Epidermal melanocyte (primary cell): ENCODE results near the gene UNCX.

Source experiments
- DNase-seq: peaks from one replicate; pipeline ENCODE4 v3.0.0; 2011; ENCODE audit warnings: low spot score; ENCODE audit not compliant: insufficient read length

UNCX gene

DNA sequence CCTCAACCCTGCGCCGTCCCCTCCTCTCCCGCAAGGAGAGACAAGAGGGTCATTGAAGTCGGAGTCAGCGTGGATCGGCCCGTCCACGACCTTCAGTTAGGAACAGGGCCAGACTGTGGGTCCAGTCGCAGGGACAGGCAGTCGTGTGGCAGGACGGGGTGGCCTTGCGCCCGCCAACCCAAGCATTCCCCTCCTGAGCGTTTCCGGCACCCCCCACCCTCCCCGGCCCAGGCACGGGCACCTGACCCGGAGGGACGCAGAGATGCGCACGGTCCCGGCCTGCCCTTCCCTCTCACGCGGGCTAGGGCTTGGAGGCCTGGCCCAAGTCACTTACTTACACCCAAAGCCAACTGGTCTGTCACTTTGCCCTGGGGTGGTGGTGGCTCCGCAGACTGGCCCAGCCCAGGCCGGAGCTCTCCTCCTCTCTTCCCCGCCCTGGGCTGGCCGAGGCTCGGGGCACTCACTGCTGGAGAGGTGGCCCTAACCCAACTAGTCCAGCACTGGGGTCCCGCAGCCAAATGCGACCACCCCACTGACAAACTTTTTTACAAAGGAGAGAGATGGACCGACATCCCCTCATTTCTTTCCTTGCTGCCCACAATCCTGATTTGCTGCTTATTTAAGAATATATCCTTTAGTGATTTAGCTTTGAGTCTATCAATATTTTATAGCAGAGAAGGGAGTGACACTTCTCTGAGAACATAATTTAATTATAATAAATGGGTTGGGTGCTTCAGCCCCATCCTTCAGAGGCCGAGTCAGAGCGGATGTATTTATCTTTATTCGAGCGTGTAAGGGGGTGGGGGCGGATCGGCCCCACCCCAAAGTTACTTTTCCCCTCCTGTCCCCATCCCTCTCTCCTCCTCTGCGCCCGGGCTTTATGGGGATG is 1.2 kb upstream of the UNCX start:
- no peak for DNase-seq

DNA sequence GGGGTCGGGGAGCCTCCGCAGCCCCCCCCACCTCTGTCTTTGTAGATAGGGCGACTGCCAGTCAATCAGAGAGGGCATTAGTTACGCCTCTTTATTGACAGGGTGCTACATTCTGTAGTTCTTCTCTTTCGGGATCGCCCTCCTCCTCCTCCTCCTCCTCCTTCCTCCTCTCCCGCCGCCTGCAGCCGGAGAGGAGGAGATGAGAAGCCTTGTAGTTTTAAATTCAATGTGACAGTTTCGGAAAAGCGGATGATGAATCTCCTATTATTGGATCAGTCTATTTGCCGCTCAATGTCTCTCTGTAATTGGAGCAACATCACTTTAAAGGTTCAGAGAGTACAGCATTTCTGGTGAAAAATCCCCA is 587 bp upstream of the UNCX start:
- DNase-seq = no peak

DNA sequence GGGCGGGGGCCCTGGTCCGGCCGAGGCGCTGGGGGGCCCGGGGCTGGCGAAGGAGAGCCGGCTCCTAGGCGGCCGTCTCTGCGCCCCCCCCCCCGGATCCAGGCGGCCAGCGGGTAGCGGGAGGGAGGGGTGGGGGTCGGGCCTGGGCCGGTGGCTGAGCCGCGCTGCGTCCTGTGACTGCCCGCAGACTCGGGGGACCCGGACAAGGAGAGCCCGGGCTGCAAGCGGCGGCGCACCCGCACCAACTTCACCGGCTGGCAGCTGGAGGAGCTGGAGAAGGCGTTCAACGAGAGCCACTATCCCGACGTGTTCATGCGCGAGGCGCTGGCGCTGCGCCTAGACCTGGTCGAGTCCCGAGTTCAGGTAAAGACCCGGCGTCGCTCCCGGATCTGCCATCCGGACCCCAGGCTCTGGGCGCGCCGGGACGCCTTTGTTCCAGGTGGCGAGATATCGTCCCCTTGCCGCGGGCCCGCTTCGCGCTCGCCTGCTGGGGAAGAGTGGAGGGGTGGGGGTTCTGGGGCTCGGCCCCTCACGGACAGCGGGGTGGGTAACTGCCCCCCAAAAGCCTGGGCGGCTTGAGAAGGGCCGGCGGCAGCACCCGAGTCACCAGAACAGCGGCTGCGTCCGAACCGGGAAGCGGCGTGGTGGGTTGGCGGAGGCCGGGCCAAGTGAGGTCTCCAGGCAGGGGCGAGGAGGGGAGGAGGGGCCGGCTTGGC is 819 bp downstream of the UNCX start:
- no peak for DNase-seq

DNA sequence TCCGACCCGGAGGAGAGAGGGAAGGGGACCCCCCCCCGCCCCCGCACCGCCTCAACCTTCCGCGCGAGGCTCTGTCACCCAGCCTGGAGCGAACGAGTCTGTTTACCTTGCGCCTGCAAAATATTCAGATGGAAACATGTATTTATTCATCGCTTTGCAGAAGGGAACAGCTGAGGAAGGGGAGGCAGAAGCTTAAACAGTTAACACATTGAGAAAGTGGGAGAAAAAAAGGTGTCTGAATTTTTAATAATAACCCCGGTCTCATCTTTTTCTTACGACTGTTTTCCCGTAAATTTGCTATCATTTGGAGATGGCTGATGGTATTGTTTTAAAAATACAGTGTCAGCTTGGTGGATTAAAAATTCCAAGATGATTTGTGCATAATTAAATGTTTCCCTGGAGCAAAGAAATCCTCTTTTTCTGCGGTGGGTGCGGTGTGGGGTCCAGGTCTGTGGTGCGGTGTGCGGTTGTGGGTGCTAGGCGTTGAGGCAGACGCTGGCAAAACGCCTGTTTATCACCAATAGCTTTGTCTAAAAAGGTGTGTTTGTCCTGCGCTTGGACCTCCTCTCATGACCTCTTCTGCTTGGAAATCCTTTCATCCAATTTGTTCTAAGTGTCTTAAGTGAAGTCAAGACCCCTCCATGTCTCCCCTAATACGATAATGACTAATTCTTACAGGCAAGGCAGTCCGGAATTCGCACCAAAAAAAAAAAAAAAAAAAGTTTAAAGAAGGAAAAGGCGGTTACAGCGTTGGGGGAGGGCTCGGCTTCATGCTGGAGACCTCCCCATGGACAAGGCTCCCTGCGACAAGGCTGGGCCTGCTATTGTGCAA is 1.6 kb downstream of the UNCX start:
- no peak for DNase-seq

DNA sequence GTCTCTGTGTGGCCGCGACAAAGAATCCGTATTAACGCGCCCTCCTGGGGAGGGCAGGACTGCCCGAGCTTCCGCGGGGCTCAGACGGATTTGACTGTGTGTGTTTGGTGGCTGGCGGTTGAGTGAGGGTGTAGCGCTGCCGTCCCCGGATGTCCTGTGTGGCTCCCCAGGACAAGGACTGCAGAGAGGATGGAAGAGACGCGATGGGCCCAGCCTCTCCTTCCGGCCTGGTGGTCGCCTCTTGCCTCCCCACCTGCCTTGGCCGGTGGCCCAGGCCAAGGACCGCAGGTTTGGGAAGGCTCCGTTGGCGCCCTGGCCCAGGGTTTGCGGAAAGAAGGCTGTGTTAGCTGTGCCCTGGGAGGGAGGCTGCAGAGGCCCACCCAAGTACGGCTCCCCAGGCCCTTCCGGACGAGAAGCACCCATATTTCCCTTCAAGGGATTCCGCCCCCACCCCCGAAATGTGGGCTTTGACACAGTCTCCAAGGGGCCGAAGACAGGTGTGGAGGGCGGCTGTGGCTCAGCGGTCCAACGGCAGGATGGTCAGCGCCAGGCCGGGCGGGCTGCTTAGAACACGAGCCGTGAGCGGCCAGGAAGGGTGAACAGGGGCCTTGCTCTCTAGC is 2.3 kb downstream of the UNCX start:
- DNase-seq = no peak

DNA sequence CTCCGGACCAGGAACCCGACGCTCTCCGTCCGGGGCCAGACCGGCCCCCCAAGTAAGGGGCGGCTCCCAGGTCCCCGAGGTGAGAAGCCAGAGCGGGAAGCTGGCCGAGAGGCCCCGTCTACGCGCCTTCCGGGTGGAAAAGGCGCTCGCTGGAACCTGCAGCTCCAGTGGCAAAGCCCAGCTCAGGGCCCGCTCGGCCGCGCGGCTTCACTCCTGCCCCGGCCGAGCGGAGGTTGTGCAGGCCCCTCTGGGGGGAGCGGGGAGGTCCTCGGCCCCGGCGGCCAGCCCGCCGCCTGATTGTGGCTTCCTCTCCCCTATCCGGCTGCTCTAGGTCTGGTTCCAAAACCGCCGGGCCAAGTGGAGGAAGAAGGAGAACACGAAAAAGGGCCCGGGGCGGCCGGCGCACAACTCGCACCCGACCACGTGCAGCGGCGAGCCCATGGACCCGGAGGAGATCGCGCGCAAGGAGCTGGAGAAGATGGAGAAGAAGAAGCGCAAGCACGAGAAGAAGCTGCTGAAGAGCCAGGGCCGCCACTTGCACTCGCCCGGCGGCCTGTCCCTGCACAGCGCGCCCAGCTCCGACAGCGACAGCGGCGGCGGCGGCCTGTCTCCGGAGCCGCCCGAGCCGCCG is 2.9 kb downstream of the UNCX start:
- no peak for DNase-seq

DNA sequence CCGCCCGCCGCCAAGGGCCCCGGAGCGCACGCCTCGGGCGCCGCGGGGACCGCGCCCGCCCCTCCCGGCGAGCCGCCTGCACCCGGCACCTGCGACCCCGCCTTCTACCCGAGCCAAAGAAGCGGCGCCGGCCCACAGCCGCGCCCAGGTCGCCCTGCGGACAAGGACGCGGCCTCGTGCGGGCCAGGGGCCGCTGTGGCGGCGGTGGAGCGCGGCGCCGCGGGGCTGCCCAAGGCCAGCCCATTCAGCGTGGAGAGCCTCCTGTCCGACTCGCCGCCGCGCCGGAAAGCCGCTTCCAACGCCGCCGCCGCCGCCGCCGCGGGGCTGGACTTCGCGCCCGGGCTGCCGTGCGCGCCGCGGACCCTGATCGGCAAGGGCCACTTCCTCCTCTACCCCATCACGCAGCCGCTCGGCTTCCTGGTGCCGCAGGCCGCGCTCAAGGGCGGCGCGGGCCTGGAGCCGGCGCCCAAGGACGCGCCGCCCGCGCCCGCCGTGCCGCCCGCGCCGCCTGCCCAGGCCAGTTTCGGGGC is 3.5 kb downstream of the UNCX start:
- no peak for DNase-seq

DNA sequence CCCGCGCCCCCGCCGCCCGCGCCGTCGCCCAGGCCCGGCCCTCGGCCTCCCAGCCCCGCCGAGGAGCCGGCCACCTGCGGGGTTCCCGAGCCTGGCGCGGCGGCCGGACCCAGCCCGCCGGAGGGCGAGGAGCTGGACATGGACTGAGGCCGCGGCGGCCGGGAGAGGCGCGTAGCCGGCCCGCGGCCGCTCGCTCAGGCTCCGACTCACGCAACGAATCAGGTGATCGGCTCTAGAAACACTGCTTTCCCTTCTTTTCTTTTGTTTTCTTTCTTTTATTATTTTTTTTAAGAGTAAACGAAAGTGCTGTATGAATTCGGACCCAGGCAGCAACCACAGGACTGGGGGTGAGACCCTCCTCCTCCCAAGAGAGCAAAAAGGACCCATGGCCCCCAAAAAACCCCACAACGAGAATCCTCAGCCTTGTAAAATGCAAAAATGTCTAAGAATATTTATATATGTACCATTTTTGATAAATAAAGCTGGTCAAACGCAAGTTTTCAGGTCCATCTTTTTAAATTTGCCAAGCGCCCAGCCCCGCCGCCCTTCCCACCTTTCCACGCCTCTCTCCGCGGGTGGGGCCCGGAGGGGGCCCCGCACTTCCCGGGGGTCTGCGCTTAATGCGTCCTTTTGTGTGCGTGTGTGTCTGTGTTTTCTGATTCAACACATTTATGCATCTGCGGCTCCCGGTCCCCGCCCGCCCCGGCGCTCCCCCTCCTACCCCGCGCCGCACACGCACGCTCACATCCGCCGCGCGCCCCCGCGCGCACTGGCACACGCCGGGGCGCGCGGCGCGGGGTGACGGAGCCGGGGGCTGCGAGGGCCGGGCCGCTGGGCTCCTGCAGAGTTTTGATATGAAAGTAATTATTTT is 4.4 kb downstream of the UNCX start:
- DNase-seq = no peak

DNA sequence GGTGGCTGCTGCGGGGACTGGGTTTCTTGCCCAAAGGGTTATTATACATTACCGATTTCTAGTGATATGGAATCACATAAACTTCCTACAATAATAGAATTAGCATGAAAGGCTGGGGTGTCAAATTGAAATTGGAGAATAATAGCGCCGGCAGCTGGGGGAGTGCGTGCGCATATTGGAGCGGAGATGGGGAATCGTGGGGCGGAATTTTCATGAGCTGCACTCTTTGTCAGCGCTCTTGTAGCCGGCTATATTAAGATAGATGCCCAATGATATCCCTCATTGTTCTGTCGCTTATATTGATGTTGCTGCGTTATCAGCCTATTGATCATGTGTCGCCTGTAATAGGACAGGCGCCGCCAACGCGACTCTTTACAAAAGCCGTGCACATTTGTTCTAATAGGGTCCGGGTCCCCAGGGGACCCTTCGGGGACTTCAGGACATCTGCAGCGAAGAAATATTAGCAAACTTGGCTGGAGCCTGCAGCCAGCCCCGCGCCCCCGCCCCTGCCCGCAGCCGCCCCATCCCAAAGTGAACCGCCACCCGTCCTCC is 5.1 kb downstream of the UNCX start:
- DNase-seq = no peak

DNA sequence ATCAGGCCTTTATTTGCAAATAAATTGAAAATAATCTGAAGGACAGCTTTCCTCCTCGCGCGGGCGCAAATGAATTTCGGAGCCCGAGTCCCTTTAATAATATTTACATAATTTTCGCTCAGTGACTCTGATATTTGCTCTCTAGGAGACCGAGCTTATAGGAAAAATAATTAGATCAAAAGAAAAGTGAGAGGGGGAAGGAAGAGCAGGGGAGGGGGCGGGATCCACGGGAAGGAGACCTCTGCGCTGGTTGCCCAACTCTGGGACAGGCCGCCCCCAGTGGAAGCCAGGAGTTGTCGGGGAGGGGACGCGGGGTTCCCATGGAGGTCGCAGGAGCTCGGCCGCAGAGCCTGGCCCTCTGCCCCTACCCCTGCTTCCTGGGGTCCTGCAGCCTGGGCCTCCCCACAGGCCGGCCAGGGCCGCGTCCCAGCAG is 5.8 kb downstream of the UNCX start:
- no peak for DNase-seq

DNA sequence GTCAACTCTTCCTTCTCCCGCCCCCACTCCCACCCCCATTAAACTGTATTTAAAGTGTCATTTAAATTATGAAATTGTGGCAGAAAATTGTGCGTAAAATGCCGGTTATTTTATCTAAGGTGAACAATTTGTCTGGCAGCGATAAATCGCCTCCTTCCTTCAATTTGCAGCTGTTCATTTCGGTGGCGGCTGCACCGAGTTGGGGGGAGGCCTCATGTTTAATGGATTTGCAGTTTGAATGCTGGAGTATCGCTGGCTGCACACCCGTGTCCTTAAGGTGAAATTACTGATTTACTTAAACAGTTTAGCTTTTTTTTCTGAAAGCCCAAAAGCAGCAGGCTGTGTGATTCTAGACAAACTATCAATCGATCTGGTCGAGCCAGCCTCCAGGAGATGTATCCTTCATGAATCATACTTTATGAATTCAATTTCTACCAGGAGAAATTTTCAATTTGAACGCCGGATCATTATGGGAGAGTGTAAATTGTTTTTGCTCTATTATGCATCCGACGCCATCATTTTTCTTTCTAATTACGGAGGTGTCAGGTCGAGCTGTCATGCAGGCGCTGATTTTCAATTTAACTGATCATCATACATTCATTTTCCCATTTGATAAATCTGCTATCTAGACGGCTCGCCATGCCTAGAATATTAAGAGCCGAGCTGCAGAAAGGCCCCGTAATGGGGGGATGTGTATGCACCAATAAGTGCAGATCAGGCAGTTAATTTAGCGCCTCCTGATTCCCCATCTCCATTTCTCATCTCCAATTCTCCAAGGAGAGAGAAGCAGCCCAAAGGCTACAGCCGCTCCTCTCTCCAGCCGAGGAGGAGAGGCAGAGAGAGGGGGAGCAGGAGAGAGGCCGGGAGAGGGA is 6.5 kb downstream of the UNCX start:
- DNase-seq = no peak

DNA sequence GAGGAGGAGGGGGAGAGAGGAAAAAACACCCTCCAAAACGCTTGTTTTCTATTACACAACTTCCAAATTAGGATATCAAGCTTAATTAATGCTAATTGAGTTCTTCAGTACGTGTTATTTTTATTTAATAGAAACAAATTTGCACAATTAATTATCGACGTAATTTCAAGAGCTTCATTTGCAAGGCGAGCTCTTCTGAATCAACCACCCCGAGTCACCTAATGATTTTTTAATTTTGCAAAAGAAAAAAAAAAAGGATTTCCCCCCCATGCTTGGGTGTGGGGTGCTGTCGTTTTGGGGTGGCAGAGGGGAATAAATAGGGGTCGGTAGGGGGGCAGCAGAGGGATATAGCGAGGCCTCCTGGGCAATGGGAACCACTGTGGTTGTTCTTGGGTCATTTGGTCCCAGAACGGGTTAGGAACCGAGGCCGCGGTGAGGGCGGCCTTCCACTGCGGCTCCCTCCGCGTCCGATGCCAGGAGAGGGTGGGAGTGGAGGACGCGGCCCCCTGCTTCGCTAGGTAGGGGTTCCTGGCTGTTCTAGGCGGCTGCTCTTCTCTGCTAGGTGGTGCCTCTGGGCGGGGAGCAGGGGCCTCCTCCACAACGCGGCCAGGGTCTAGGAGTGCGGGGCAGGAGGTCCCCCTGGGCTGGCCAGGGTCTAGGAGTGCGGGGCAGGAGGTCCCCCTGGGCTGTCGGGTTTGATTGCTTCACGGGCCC is 7.3 kb downstream of the UNCX start:
- no peak for DNase-seq

DNA sequence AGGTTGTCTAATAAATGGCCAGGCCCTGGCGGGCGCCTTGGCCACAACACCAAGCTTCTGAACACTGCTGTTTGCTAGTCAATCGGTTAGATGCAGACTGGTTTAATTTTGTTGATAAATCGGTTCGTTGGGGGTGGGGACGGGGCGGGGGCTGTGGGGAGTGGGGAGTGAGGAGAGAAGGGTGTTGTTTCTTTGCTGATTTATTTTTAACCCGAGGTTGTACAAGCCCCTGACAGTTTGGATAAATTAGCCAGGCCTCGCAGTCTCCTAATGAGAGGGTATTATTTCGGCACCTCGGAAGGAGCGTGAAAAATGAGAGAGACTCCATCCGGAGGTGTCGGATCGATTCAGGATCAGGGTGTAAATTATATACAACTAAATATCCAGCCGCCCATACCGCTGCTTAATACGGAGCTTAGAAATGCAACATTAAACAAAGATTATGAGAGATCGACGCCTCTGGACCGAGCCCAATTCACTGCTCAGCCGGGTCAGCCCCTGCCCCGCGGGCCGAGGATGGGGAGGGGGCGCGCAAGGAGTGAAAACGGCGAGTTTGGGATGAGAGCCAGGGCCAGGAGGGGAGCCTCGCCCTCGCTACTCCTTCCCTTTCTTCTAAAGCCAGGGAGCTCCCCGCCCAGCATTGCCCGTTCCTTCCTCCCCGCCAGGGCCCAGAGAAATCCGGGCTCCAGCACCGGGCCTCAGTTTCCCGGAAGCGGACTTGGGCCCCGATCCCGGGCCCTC is 8.0 kb downstream of the UNCX start:
- no peak for DNase-seq

DNA sequence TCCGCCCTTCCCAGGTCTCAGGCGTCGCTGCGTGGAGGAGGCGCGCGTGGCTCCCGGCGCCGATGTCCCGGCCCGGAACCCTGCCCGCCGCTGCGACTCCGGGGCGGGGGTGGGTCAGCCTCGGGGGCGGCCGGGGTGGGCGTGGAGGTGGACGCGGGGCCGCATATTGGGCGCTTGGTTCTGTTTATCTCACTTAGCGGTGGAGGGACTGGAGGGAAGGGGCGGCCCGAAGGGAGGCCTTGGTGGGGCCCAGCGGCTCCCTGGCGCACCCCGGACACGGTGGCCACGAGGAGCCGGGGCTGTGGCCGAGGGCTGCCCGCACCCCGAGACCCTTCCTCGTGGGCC is 8.6 kb downstream of the UNCX start:
- no peak for DNase-seq

DNA sequence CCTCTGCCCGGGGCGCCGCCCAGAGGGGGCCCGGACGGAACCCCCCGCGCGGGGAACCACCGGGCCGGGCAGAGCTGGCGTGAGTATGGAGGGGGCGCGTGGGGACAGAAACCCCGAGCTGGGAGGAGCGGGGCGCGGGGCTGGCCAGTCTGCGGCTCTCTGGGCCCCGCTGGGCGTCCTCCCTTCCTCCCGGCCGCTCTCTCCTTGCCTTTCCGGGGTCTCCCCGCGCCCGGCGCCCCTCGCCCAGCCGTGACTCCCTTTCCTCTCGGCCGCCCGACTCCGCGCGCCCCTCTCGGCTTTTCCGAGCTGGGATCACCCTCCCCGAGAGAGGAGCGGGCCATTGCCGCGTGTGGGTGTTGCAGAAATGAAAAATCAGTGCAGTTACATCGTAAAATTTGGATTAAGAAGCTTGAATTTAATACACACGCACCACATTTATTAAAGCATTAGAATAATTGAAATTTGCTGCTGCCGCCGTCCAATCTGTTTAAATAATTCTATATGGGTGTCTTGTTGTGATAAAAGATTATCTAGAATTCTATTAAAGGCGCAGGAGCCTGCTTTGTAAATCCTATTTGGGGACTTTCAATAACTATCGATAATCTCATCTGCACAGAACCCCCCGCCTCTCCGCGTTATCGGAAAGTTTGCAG is 9.1 kb downstream of the UNCX start:
- DNase-seq = no peak

DNA sequence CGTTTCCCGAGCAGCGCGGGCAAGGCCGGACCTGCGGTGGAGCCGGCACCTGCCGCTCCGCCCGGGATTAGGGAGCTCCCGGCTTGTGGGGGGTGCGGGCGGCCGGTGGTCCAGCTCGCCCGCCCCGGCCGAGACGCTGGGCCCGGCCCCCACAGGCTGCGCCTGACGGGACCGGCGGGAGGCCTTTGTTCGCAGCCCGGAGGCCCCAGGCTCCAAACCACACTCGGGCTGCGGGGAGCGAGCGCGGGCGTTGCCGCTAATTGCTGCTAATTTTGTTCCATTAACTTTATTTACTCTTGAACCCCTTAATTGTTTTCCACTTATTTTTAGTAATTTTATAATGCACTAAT is 9.6 kb downstream of the UNCX start:
- DNase-seq = no peak
